Measurements from ENCODE around the gene SUMF2.

DNA sequence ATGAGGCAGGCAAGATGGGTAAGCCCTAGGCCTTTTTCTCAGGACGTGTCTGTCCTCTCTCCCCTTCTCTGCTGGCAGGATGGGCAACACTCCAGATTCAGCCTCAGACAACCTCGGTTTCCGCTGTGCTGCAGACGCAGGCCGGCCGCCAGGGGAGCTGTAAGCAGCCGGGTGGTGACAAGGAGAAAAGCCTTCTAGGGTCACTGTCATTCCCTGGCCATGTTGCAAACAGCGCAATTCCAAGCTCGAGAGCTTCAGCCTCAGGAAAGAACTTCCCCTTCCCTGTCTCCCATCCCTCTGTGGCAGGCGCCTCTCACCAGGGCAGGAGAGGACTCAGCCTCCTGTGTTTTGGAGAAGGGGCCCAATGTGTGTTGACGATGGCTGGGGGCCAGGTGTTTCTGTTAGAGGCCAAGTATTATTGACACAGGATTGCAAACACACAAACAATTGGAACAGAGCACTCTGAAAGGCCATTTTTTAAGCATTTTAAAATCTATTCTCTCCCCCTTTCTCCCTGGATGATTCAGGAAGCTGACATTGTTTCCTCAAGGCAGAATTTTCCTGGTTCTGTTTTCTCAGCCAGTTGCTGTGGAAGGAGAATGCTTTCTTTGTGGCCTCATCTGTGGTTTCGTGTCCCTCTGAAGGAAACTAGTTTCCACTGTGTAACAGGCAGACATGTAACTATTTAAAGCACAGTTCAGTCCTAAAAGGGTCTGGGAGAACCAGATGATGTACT lies 15.5 kb downstream of the SUMF2 start:
- TF ChIP-seq, protein P1, sequence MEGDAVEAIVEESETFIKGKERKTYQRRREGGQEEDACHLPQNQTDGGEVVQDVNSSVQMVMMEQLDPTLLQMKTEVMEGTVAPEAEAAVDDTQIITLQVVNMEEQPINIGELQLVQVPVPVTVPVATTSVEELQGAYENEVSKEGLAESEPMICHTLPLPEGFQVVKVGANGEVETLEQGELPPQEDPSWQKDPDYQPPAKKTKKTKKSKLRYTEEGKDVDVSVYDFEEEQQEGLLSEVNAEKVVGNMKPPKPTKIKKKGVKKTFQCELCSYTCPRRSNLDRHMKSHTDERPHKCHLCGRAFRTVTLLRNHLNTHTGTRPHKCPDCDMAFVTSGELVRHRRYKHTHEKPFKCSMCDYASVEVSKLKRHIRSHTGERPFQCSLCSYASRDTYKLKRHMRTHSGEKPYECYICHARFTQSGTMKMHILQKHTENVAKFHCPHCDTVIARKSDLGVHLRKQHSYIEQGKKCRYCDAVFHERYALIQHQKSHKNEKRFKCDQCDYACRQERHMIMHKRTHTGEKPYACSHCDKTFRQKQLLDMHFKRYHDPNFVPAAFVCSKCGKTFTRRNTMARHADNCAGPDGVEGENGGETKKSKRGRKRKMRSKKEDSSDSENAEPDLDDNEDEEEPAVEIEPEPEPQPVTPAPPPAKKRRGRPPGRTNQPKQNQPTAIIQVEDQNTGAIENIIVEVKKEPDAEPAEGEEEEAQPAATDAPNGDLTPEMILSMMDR (IDR thresholded peaks at IDR 0.05) = peak; percentile 16 to 60 (median 42)
- no peak for TF ChIP-seq POLR2A (IDR thresholded peaks at IDR 0.05)
